HepG2 (cell line): ENCODE data around the gene KCNQ1OT1. TPM values are rescaled to one million over a fixed set of nuclear protein-coding genes. Genes with fewer than 3 reads are reported as not detected.

Source experiments
- ATAC-seq: fragments of 200-7000 bp; cut with Tn5 transposase; 3 replicates; pipeline ENCODE4 v1.9.1; 2020; ENCODE audit warnings: mild to moderate bottlenecking, moderate library complexity
- BruUV-seq: library from RNA; stranded (reverse); fragments of 400-500 nt; replicated peaks from 2 replicates; lab custom pipeline; 2021; lab: Mats Ljungman, UMichigan
- CTCF ChIA-PET: fragments of 300-600 bp; formaldehyde crosslinking; extraction: SDS; loops from one replicate; lab custom pipeline; 2021; ENCODE audit warnings: low total read pairs, inconsistent platforms, low intra/inter-chr PET ratio; lab: Yijun Ruan, JAX
- POLR2A ChIA-PET: fragments of 350-600 bp; sonication (Branson Sonifier 250); formaldehyde crosslinking; loops from one replicate; lab custom pipeline; 2020; ENCODE audit warnings: antibody characterized with exemption, inconsistent platforms; lab: Yijun Ruan, JAX
- DNase-seq: peaks from one replicate; pipeline ENCODE4 v3.0.0-alpha.2; 2015; ENCODE audit warnings: low spot score
- FAIRE-seq: peaks from 3 replicates; lab custom pipeline; 2011; peaks lifted over from hg19 to GRCh38; lab: Jason Lieb, UNC
- H2AFZ ChIP-seq: one replicate; pipeline ENCODE4 v1.6.1; 2011; ENCODE audit warnings: low read length, inconsistent platforms
- H3K27ac ChIP-seq: fragments of 300-600 bp; 3 replicates; pipeline ENCODE4 v1.8.0; 2011; ENCODE audit warnings: mixed run types, mild to moderate bottlenecking, mixed read lengths, low read length, inconsistent platforms; ENCODE audit not compliant: insufficient read depth; ENCODE audit errors: extremely low read length
- H3K27me3 ChIP-seq, 2 experiments: fragments of 200-600 bp in 1 of 2; 2 replicates in 1 of 2; 3 replicates in 1 of 2; pipeline versions ENCODE4 v1.6.0 to v1.8.0; 2011; ENCODE audit warnings: low read length in 2 of 2, mild to moderate bottlenecking in 2 of 2, moderate library complexity in 2 of 2, inconsistent platforms in 1 of 2; ENCODE audit not compliant: insufficient read depth in 2 of 2, control insufficient read depth in 1 of 2
- H3K36me3 ChIP-seq, 2 experiments: fragments of 200-600 bp in 1 of 2; replicated peaks in 1 of 2; 2 replicates in 1 of 2; 3 replicates in 1 of 2; pipeline versions ENCODE4 v1.5.1 to v1.8.0; 2011; ENCODE audit warnings: low read length in 2 of 2, inconsistent platforms in 1 of 2; ENCODE audit not compliant: insufficient read depth in 2 of 2, control insufficient read depth in 1 of 2
- H3K4me1 ChIP-seq: 2 replicates; pipeline ENCODE4 v1.5.1; 2012; ENCODE audit warnings: low read length, inconsistent platforms; ENCODE audit not compliant: insufficient read depth
- H3K4me2 ChIP-seq: 2 replicates; pipeline ENCODE4 v1.6.0; 2011; ENCODE audit warnings: low read depth, low read length, inconsistent platforms
- H3K4me3 ChIP-seq, 3 experiments: fragments of 200-600 bp in 1 of 3; sonication (generic), shearing (Covaris generic) in 1 of 3; replicated peaks in 1 of 3; 2 replicates each; pipeline ENCODE4 v1.5.1; 2011 to 2016; ENCODE audit warnings: low read length in 3 of 3, inconsistent platforms in 2 of 3, low read depth in 2 of 3, mild to moderate bottlenecking in 2 of 3, control low read depth in 1 of 3, mixed read lengths in 1 of 3; ENCODE audit not compliant: insufficient read depth in 1 of 3
- H3K79me2 ChIP-seq: one replicate; pipeline ENCODE4 v1.6.1; 2011; ENCODE audit warnings: low read length, inconsistent platforms; ENCODE audit not compliant: insufficient read depth
- H3K9ac ChIP-seq: 2 replicates; pipeline ENCODE4 v1.6.0; 2011; ENCODE audit warnings: mild to moderate bottlenecking, low read depth, low read length, inconsistent platforms; ENCODE audit not compliant: insufficient read depth
- H3K9me3 ChIP-seq: 2 replicates; pipeline ENCODE4 v1.5.1; 2012; ENCODE audit warnings: mild to moderate bottlenecking, low read length
- H4K20me1 ChIP-seq: 2 replicates; pipeline ENCODE4 v1.6.0; 2011; ENCODE audit warnings: inconsistent platforms, mild to moderate bottlenecking, low read length, moderate library complexity; ENCODE audit not compliant: insufficient read depth
- AGO2 ChIP-seq: fragments of 200-400 bp; formaldehyde crosslinking; optimal IDR thresholded peaks from 2 replicates; pipeline ENCODE3; 2017; ENCODE audit warnings: mild to moderate bottlenecking, low read depth, low read length, moderate library complexity
- CEBPG ChIP-seq: IDR thresholded peaks from 2 replicates; pipeline ENCODE4 v1.6.1; 2016
- CHCHD3 ChIP-seq: sonication (generic); formaldehyde crosslinking; IDR thresholded peaks from 2 replicates; pipeline ENCODE4 v1.8.0; 2022; ENCODE audit warnings: mild to moderate bottlenecking, missing genetic modification reagents, moderate library complexity
- GATA4 ChIP-seq: sonication (generic); IDR thresholded peaks from 2 replicates; pipeline ENCODE4 v1.6.1; 2016; ENCODE audit warnings: antibody characterized with exemption, low read depth, borderline replicate concordance
- GATAD1 ChIP-seq: IDR thresholded peaks from 2 replicates; pipeline ENCODE4 v1.6.1; 2016; ENCODE audit warnings: missing genetic modification reagents, missing compliant biosample characterization
- PCBP1 ChIP-seq: fragments of 200-400 bp; formaldehyde crosslinking; IDR thresholded peaks from 2 replicates; pipeline ENCODE4 v1.6.1; 2017; ENCODE audit warnings: mild to moderate bottlenecking, low read depth, low read length, borderline replicate concordance
- POGK ChIP-seq: sonication (generic); formaldehyde crosslinking; conservative IDR thresholded peaks from 2 replicates; pipeline ENCODE4 v1.8.0; 2022; ENCODE audit warnings: mild to moderate bottlenecking, moderate library complexity, missing genetic modification reagents
- RBM22 ChIP-seq: fragments of 200-400 bp; formaldehyde crosslinking; optimal IDR thresholded peaks from 2 replicates; pipeline ENCODE3; 2017; ENCODE audit warnings: mild to moderate bottlenecking, low read length, moderate library complexity
- SMYD3 ChIP-seq: sonication (generic); formaldehyde crosslinking; IDR thresholded peaks from 2 replicates; pipeline ENCODE4 v1.8.1; 2023; ENCODE audit warnings: mild to moderate bottlenecking, missing genetic modification reagents
- TMF1 ChIP-seq: sonication (generic); formaldehyde crosslinking; IDR thresholded peaks from 2 replicates; pipeline ENCODE4 v1.8.1; 2022; ENCODE audit warnings: low read depth, missing genetic modification reagents
- ZBTB39 ChIP-seq: sonication (generic); formaldehyde crosslinking; IDR thresholded peaks from 2 replicates; pipeline ENCODE4 v1.5.0; 2020; ENCODE audit warnings: missing genetic modification reagents
- ZBTB42 ChIP-seq: sonication (generic); formaldehyde crosslinking; IDR thresholded peaks from 2 replicates; pipeline ENCODE4 v1.5.0; 2020; ENCODE audit warnings: mild to moderate bottlenecking, missing genetic modification reagents
- ZMYM3 ChIP-seq: sonication (generic); formaldehyde crosslinking; IDR thresholded peaks from 2 replicates; pipeline ENCODE4 v1.5.1; 2020; ENCODE audit warnings: mild to moderate bottlenecking, missing genetic modification reagents
- ZNF556 ChIP-seq: sonication (generic); formaldehyde crosslinking; IDR thresholded peaks from 2 replicates; pipeline ENCODE4 v1.4.0; 2020; ENCODE audit warnings: mild to moderate bottlenecking, missing genetic modification reagents, borderline replicate concordance
- ZXDC ChIP-seq: sonication (generic); formaldehyde crosslinking; IDR thresholded peaks from 2 replicates; pipeline ENCODE4 v1.5.0; 2020; ENCODE audit warnings: mild to moderate bottlenecking, missing genetic modification reagents
- WGBS: methylation state at CpG from one replicate; pipeline ENCODE4 v1.1.6; 2017; ENCODE audit warnings: low lambda C conversion rate; 5-methylcytosine and 5-hydroxymethylcytosine counted together
- in situ Hi-C: cut with HindIII; loops from 2 replicates; pipeline ENCODE4 v1.10.0; 2017; ENCODE audit warnings: low pct_unique_long_range_greater_than_20kb; ENCODE audit not compliant: extremely low pct_ligation_motif_present
- intact Hi-C: fragments of 100-400 bp; cut with micrococcal nuclease; formaldehyde crosslinking; loops from one replicate; pipeline ENCODE4 v1.10.0; 2022; ENCODE audit not compliant: unreplicated experiment
- polyA plus RNA-seq, 8 experiments: library from polyadenylated mRNA; depleted of rRNA in 3 of 8; stranded (reverse) in 7 of 8; unstranded in 1 of 8; fragments of >200 nt; fragmentation: Illumina TruSeq in 4 of 8; extraction: Trizol in 4 of 8; gene quantifications; 2 replicates each; pipeline versions ENCODE4 v1.2.1 to v1.2.3, GENCODE V29; 2011 to 2016; ENCODE audit warnings: low read depth in 4 of 8, missing spikeins in 1 of 8, mixed read lengths in 1 of 8; ENCODE audit not compliant: insufficient read depth in 1 of 8
- total RNA-seq, 5 experiments: library from RNA; depleted of rRNA; stranded (reverse); fragments of >200 nt; fragmentation: Illumina TruSeq; extraction: Trizol; gene quantifications; 2 replicates each; pipeline ENCODE4 v1.2.3, GENCODE V29; 2016; ENCODE audit warnings: low read depth in 1 of 5

The KCNQ1OT1 gene
- total and polyA plus RNA-seq, 2 of the 13 experiments (the other 11 are each of a cell fraction or from before 2014, with no cell fraction given): 1.3 to 18.9 TPM

- peak; percentile 92; the same call in 1 of the 2 replicates for TF ChIP-seq ZXDC (CRISPR knock-in tag)
- no peak for TF ChIP-seq CEBPG (CRISPR knock-in tag)
Observed at GRCh38 chr11:2728663-2729332, 29.0 kb upstream of the KCNQ1OT1 start (continued).

- H3K27me3 ChIP-seq: no peaks in the 10 kb centered on the region
- no TSS peak for BruUV-seq
- H3K4me1 ChIP-seq: peaks cover 81% of the 10 kb centered on the region
- peak overlapping the region; percentile 96 for H3K4me2 ChIP-seq
- ChIA-PET CTCF (no interaction called here), POLR2A (interaction anchor here (1.0 to 10.7 kb wide), 11 partner anchors 9 to 741 kb away, joined by 3 to 201 read pairs (median 16); partner anchors contain the start of gene KCNQ1OT1)
- H2AFZ ChIP-seq: no peak overlapping the region
- DNase-seq: peak; percentile 40
- H3K9ac ChIP-seq: peak overlapping the region; percentile 96
- no peaks in the 10 kb centered on the region for H3K36me3 ChIP-seq
- peak overlapping the region; percentile 29 to 82 (median 37); a peak in 5 of 6 replicates for H3K4me3 ChIP-seq
- in situ Hi-C loops (loop anchor here (25.0 kb wide), 1 partner anchor 516 kb away; no protein-coding TSS in a partner anchor), intact Hi-C loops (no loop called here)
- no peaks in the 10 kb centered on the region for H4K20me1 ChIP-seq
- H3K27ac ChIP-seq: peak overlapping the region; percentile 99
- H3K79me2 ChIP-seq: peaks cover 54% of the 10 kb centered on the region
- ATAC-seq: peak; percentile 2
- FAIRE-seq: no peak
- H3K9me3 ChIP-seq: no peaks in the 10 kb centered on the region
- 54% methylated on average over 9 of the region's 17 CpGs for WGBS
- TF ChIP-seq POGK (CRISPR knock-in tag) (0 out of 2 replicates have a peak, but pooled peaks have one; percentile 7), ZBTB39 (CRISPR knock-in tag) (0 out of 2 replicates have a peak, but pooled peaks have one; percentile 11), ZBTB42 (CRISPR knock-in tag) (no peak), CHCHD3 (0 out of 2 replicates have a peak, but pooled peaks have one; percentile 36), GATA4 (no peak), TMF1 (CRISPR knock-in tag) (peak; percentile 6; the same call in 1 of the 2 replicates), ZMYM3 (no peak), ZNF556 (CRISPR knock-in tag) (no peak), RBM22 (peak; percentile 17), GATAD1 (CRISPR knock-in tag) (0 out of 2 replicates have a peak, but pooled peaks have one; percentile 3), AGO2 (peak; percentile 92), SMYD3 (CRISPR knock-in tag) (0 out of 2 replicates have a peak, but pooled peaks have one; percentile 12), PCBP1 (0 out of 2 replicates have a peak, but pooled peaks have one; percentile 0)
Observed at GRCh38 chr11:2728128-2728662, 28.4 kb upstream of the KCNQ1OT1 start.
